ENCODE measurements around the gene PROM2. TPM values are rescaled to one million over a fixed set of nuclear protein-coding genes. Genes with fewer than 3 reads are reported as not detected.
A peak's percentile ranks its signal among the peaks of the same experiment; 100 is the strongest.

The PROM2 gene
- total RNA-seq, 1 experiment from 2014 or later: 1.6 TPM

GRCh38 chr2:95332036-95332435, 57.8 kb downstream of the PROM2 start:
- Histone ChIP-seq H3K27me3 (replicated peaks; ENCODE audit: insufficient read depth, low read depth, low read length, poor library complexity) (no peaks in the 10 kb centered on the region), H3K4me3 (ENCODE audit: low read depth, low read length, poor library complexity, severe bottlenecking) (no peak overlapping the region), H3K36me3 (ENCODE audit: insufficient read depth, low read length, poor library complexity, severe bottlenecking) (no peaks in the 10 kb centered on the region), H3K4me1 (ENCODE audit: insufficient read depth, low read length, poor library complexity, severe bottlenecking) (peaks cover 14% of the 10 kb centered on the region), H3K27ac (ENCODE audit: low read depth, low read length, poor library complexity, severe bottlenecking) (no peak overlapping the region), H3K9me3 (ENCODE audit: low read depth, low read length, poor library complexity, severe bottlenecking) (no peaks in the 10 kb centered on the region)
- ChIA-PET POLR2A (ENCODE audit: low non-redundant PET) (no interaction called here), CTCF (no interaction called here)
- intact Hi-C loops (cut with micrococcal nuclease; ENCODE audit: unreplicated experiment): no loop called here
- TF ChIP-seq CTCF (conservative IDR thresholded peaks at IDR 0.05; ENCODE audit: low read depth, low read length) (no peak), EZH2 (IDR thresholded peaks at IDR 0.05; ENCODE audit: borderline replicate concordance, low read depth, low read length, poor library complexity, severe bottlenecking) (no peak)
- DNase-seq (ENCODE audit: low spot score): no peak
- BruUV-seq (replicated peaks): no TSS peak

GRCh38 chr2:95333056-95333455, 58.8 kb downstream of the PROM2 start:
- BruUV-seq (replicated peaks): no TSS peak
- H3K36me3 ChIP-seq (ENCODE audit: insufficient read depth, low read length, poor library complexity, severe bottlenecking): no peaks in the 10 kb centered on the region
- H3K4me1 ChIP-seq (ENCODE audit: insufficient read depth, low read length, poor library complexity, severe bottlenecking): peaks cover 14% of the 10 kb centered on the region
- no peak for TF ChIP-seq CTCF (conservative IDR thresholded peaks at IDR 0.05; ENCODE audit: low read depth, low read length)
- no peaks in the 10 kb centered on the region for H3K9me3 ChIP-seq (ENCODE audit: low read depth, low read length, poor library complexity, severe bottlenecking)
- H3K4me3 ChIP-seq (ENCODE audit: low read depth, low read length, poor library complexity, severe bottlenecking): no peak overlapping the region
- H3K27ac ChIP-seq (ENCODE audit: low read depth, low read length, poor library complexity, severe bottlenecking): no peak overlapping the region
- ChIA-PET POLR2A (ENCODE audit: low non-redundant PET) (no interaction called here), CTCF (no interaction called here)
- H3K27me3 ChIP-seq (replicated peaks; ENCODE audit: insufficient read depth, low read depth, low read length, poor library complexity): no peaks in the 10 kb centered on the region
- no peak for DNase-seq (ENCODE audit: low spot score)
- intact Hi-C loops (cut with micrococcal nuclease; ENCODE audit: unreplicated experiment): no loop called here

- POLR2A ChIA-PET (ENCODE audit: low non-redundant PET): no interaction called here
- TF ChIP-seq EZH2 (IDR thresholded peaks at IDR 0.05; ENCODE audit: borderline replicate concordance, low read depth, low read length, poor library complexity, severe bottlenecking) (no peak), CTCF (conservative IDR thresholded peaks at IDR 0.05; ENCODE audit: low read depth, low read length) (no peak)
- intact Hi-C loops (cut with micrococcal nuclease; ENCODE audit: unreplicated experiment): no loop called here
- Histone ChIP-seq H3K36me3 (ENCODE audit: insufficient read depth, low read length, poor library complexity, severe bottlenecking) (no peaks in the 10 kb centered on the region), H3K9me3 (ENCODE audit: low read depth, low read length, poor library complexity, severe bottlenecking) (no peaks in the 10 kb centered on the region), H3K27me3 (replicated peaks; ENCODE audit: insufficient read depth, low read depth, low read length, poor library complexity) (no peaks in the 10 kb centered on the region), H3K27ac (ENCODE audit: low read depth, low read length, poor library complexity, severe bottlenecking) (peak overlapping the region; percentile 52), H3K4me3 (ENCODE audit: low read depth, low read length, poor library complexity, severe bottlenecking) (no peak overlapping the region), H3K4me1 (ENCODE audit: insufficient read depth, low read length, poor library complexity, severe bottlenecking) (peaks cover 14% of the 10 kb centered on the region)
- DNase-seq (ENCODE audit: low spot score): peak; percentile 79
- CTCF ChIA-PET: no interaction called here
- no TSS peak for BruUV-seq (replicated peaks)
Observed at GRCh38 chr2:95333888-95334338, 59.7 kb downstream of the PROM2 start.
